ENCODE data around the gene CRADD.
A peak's percentile ranks its signal among the peaks of the same experiment; 100 is the strongest.

CRADD gene

GRCh38 chr12:93889516-93890212 lies 212.5 kb downstream of the CRADD start:
- Histone ChIP-seq H3K36me3 (ENCODE audit: control insufficient read depth, insufficient read depth, low read length, severe bottlenecking) (no peaks in the 10 kb centered on the region), H3K4me1 (ENCODE audit: control insufficient read depth, insufficient read depth, low read length) (peaks cover 35% of the 10 kb centered on the region), H3K4me3 (ENCODE audit: low read length) (no peak overlapping the region), H3K9me3 (ENCODE audit: control insufficient read depth, low read length) (no peaks in the 10 kb centered on the region), H3K27me3 (replicated peaks; ENCODE audit: control insufficient read depth, insufficient read depth, low read length) (no peaks in the 10 kb centered on the region), H3K9ac (ENCODE audit: low read length) (no peak overlapping the region)
- no peak for DNase-seq (ENCODE audit: low read depth)

GRCh38 chr12:93892423-93893268 lies 215.5 kb downstream of the CRADD start:
- DNase-seq (ENCODE audit: low read depth), result no peak
- H3K27me3 ChIP-seq (replicated peaks; ENCODE audit: control insufficient read depth, insufficient read depth, low read length), result no peaks in the 10 kb centered on the region
- no peaks in the 10 kb centered on the region for H3K9me3 ChIP-seq (ENCODE audit: control insufficient read depth, low read length)
- no peak overlapping the region for H3K4me3 ChIP-seq (ENCODE audit: low read length)
- no peaks in the 10 kb centered on the region for H3K36me3 ChIP-seq (ENCODE audit: control insufficient read depth, insufficient read depth, low read length, severe bottlenecking)
- H3K9ac ChIP-seq (ENCODE audit: low read length), result no peak overlapping the region
- H3K4me1 ChIP-seq (ENCODE audit: control insufficient read depth, insufficient read depth, low read length), result peaks cover 28% of the 10 kb centered on the region

- DNase-seq (ENCODE audit: low read depth), result no peak
- Histone ChIP-seq H3K36me3 (ENCODE audit: control insufficient read depth, insufficient read depth, low read length, severe bottlenecking) (no peaks in the 10 kb centered on the region), H3K4me3 (ENCODE audit: low read length) (peak overlapping the region; percentile 15), H3K4me1 (ENCODE audit: control insufficient read depth, insufficient read depth, low read length) (peaks cover 26% of the 10 kb centered on the region), H3K9me3 (ENCODE audit: control insufficient read depth, low read length) (no peaks in the 10 kb centered on the region), H3K27me3 (replicated peaks; ENCODE audit: control insufficient read depth, insufficient read depth, low read length) (no peaks in the 10 kb centered on the region), H3K9ac (ENCODE audit: low read length) (peak overlapping the region; percentile 40)
Measured at GRCh38 chr12:93894391-93895088, 217.4 kb downstream of the CRADD start.

GRCh38 chr12:93895089-93895445 lies 217.9 kb downstream of the CRADD start:
- Histone ChIP-seq H3K27me3 (replicated peaks; ENCODE audit: control insufficient read depth, insufficient read depth, low read length) (no peaks in the 10 kb centered on the region), H3K4me3 (ENCODE audit: low read length) (no peak overlapping the region)

GRCh38 chr12:93896427-93896826 lies 219.3 kb downstream of the CRADD start:
- Histone ChIP-seq H3K36me3 (ENCODE audit: control insufficient read depth, insufficient read depth, low read length, severe bottlenecking) (no peaks in the 10 kb centered on the region), H3K9me3 (ENCODE audit: control insufficient read depth, low read length) (no peaks in the 10 kb centered on the region), H3K4me1 (ENCODE audit: control insufficient read depth, insufficient read depth, low read length) (peaks cover 26% of the 10 kb centered on the region), H3K9ac (ENCODE audit: low read length) (no peak overlapping the region), H3K27me3 (replicated peaks; ENCODE audit: control insufficient read depth, insufficient read depth, low read length) (no peaks in the 10 kb centered on the region), H3K4me3 (ENCODE audit: low read length) (no peak overlapping the region)
- no peak for DNase-seq (ENCODE audit: low read depth)

More at GRCh38 chr12:93895089-93895445, 217.9 kb downstream of the CRADD start:
- DNase-seq (ENCODE audit: low read depth), result no peak
- Histone ChIP-seq H3K36me3 (ENCODE audit: control insufficient read depth, insufficient read depth, low read length, severe bottlenecking) (no peaks in the 10 kb centered on the region), H3K9me3 (ENCODE audit: control insufficient read depth, low read length) (no peaks in the 10 kb centered on the region), H3K9ac (ENCODE audit: low read length) (peak overlapping the region; percentile 40), H3K4me1 (ENCODE audit: control insufficient read depth, insufficient read depth, low read length) (peaks cover 26% of the 10 kb centered on the region)

GRCh38 chr12:93896952-93897351 lies 219.8 kb downstream of the CRADD start:
- Histone ChIP-seq H3K9me3 (ENCODE audit: control insufficient read depth, low read length) (no peaks in the 10 kb centered on the region), H3K9ac (ENCODE audit: low read length) (no peak overlapping the region), H3K36me3 (ENCODE audit: control insufficient read depth, insufficient read depth, low read length, severe bottlenecking) (no peaks in the 10 kb centered on the region), H3K4me1 (ENCODE audit: control insufficient read depth, insufficient read depth, low read length) (peaks cover 26% of the 10 kb centered on the region), H3K27me3 (replicated peaks; ENCODE audit: control insufficient read depth, insufficient read depth, low read length) (no peaks in the 10 kb centered on the region), H3K4me3 (ENCODE audit: low read length) (no peak overlapping the region)
- no peak for DNase-seq (ENCODE audit: low read depth)

- Histone ChIP-seq H3K9me3 (ENCODE audit: control insufficient read depth, low read length) (no peaks in the 10 kb centered on the region), H3K4me1 (ENCODE audit: control insufficient read depth, insufficient read depth, low read length) (no peaks in the 10 kb centered on the region), H3K27me3 (replicated peaks; ENCODE audit: control insufficient read depth, insufficient read depth, low read length) (no peaks in the 10 kb centered on the region), H3K9ac (ENCODE audit: low read length) (no peak overlapping the region), H3K4me3 (ENCODE audit: low read length) (no peak overlapping the region), H3K36me3 (ENCODE audit: control insufficient read depth, insufficient read depth, low read length, severe bottlenecking) (no peaks in the 10 kb centered on the region)
- DNase-seq (ENCODE audit: low read depth), result no peak
Measured at GRCh38 chr12:93901739-93902138, 224.6 kb downstream of the CRADD start.

GRCh38 chr12:93902192-93902591 lies 225.0 kb downstream of the CRADD start:
- H3K4me3 ChIP-seq (ENCODE audit: low read length), result no peak overlapping the region
- H3K36me3 ChIP-seq (ENCODE audit: control insufficient read depth, insufficient read depth, low read length, severe bottlenecking), result no peaks in the 10 kb centered on the region
- H3K27me3 ChIP-seq (replicated peaks; ENCODE audit: control insufficient read depth, insufficient read depth, low read length), result no peaks in the 10 kb centered on the region
- DNase-seq (ENCODE audit: low read depth), result no peak
- no peaks in the 10 kb centered on the region for H3K4me1 ChIP-seq (ENCODE audit: control insufficient read depth, insufficient read depth, low read length)
- no peaks in the 10 kb centered on the region for H3K9me3 ChIP-seq (ENCODE audit: control insufficient read depth, low read length)
- no peak overlapping the region for H3K9ac ChIP-seq (ENCODE audit: low read length)

GRCh38 chr12:93902736-93903562 lies 225.8 kb downstream of the CRADD start:
- Histone ChIP-seq H3K9me3 (ENCODE audit: control insufficient read depth, low read length) (no peaks in the 10 kb centered on the region), H3K4me3 (ENCODE audit: low read length) (no peak overlapping the region), H3K27me3 (replicated peaks; ENCODE audit: control insufficient read depth, insufficient read depth, low read length) (no peaks in the 10 kb centered on the region), H3K4me1 (ENCODE audit: control insufficient read depth, insufficient read depth, low read length) (no peaks in the 10 kb centered on the region), H3K36me3 (ENCODE audit: control insufficient read depth, insufficient read depth, low read length, severe bottlenecking) (no peaks in the 10 kb centered on the region), H3K9ac (ENCODE audit: low read length) (no peak overlapping the region)
- no peak for DNase-seq (ENCODE audit: low read depth)

GRCh38 chr12:93904124-93904523 lies 226.9 kb downstream of the CRADD start:
- Histone ChIP-seq H3K9ac (ENCODE audit: low read length) (no peak overlapping the region), H3K27me3 (replicated peaks; ENCODE audit: control insufficient read depth, insufficient read depth, low read length) (no peaks in the 10 kb centered on the region), H3K4me1 (ENCODE audit: control insufficient read depth, insufficient read depth, low read length) (peaks cover under 1% of the 10 kb centered on the region), H3K9me3 (ENCODE audit: control insufficient read depth, low read length) (no peaks in the 10 kb centered on the region), H3K4me3 (ENCODE audit: low read length) (no peak overlapping the region), H3K36me3 (ENCODE audit: control insufficient read depth, insufficient read depth, low read length, severe bottlenecking) (no peaks in the 10 kb centered on the region)
- no peak for DNase-seq (ENCODE audit: low read depth)
